ENCODE results near the gene C16orf90.
"Not testable (repeated sequence)": the region's sequence is repeated elsewhere in the genome, so short reads cannot be mapped to it uniquely, and the experiment has no call there.

C16orf90 gene

DNA sequence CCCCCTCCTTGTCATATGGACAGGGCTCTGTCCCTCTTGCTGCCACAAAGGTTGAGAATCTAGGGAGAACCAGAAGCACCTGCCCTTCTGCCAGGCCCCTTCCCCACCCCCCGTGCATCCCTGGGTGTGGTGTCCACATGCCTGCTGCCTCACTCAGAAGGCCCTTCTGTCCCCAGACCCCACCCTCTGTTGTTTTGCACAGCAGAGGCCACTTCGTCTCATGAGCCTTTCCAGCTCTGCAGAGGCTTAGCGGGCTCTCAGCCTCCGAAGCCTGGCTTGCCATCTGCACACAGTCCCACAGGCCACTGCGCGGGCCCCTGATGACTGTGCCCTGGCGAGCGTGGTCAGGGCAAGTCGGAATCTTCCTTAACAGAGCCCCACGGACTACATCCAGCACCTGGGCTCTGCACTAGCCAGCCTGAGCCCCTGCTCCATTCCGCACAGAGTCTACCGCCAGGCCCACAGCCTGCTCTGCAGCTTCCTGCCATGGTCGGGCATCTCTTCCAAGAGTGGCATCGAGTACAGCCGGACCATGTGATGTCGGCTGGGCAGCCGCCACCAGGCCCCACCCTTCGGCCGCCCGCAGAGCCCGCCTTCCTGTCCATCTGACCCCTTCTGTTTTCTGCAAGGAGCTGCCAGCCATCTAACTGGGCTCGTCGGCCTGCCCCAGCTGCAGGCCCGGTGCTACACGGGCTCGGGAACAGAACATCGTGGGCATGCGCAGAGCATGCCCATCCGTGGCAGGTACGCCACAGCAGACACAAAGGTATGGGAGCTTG lies 10.8 kb downstream of the C16orf90 start:
- peak in 14 of 51 donors; percentile 13 to 60 (median 24) for DNase-seq

DNA sequence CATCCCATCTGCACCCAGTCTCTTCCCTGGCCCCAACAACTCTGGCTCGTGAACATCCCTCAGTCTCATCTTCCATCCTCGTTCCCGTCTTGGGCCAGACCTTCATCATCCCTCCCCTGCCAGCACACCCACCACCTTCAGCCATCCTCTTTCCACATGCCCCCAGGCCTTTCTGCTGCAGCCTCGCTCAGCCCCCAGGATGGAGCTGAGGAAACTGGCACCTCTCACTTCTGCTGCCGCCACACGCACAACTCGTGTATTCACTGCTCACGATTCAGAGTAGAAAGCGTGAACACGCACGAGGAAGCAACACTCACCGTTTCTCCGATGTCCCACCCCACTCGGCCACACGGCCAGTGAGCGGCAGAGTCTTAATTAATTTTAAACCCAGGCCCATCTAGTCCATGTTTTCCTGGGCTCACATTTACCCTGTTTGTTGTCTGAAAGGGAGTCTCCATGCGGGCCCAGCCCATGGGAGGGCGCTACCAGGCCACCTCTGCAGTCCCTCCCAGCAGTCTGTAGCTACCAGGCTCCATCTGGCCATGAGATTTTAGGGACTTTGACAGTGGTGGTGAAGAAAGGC lies 12.5 kb downstream of the C16orf90 start:
- DNase-seq, result no peak

DNA sequence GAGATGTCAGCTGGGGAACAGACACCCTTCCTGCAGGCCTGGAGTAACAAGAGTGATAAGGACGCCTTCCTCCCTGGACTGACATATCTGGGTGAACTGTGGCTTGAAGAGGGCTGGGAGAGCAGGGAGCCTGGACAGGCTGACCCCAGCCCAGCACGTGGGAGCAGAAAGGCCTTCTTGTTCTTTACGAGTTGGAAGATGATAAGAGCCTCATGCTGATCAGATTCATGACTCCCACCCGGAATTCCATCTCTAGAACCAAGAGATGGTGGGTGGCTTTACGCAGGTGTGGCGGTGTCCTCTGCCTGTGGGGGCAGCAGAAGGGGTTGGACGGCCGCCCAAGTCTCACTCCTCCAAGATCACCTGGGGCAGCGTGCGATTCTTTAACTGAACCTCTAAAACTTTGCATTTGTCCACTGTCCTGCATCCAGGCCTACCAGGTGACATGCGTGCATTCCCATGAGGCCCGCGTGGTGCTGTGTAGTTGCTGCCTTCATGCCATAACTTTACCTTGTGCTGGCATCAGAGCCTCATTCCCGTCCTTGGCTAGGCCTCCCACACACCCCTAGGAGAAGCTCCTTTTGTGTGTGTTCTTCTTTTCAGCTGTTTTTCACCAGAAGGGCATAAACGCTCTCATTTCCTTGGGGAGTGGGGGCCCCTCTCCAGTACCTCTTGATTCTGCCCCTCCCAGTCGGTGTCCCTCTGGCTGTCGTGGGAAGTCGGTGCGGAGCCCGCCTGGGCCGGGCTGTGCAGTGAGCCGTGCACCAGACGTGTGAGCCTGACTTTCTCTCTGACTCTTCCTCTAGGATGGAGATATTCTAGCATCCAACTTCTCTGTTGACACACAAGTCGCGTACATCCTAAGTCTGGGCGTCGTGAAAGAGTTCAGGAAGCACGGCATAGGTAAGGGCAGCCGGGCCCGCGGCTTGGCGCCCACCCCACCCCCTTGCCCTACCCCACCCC lies 13.3 kb downstream of the C16orf90 start:
- peak in 1 of 51 donors; percentile 23 for DNase-seq

DNA sequence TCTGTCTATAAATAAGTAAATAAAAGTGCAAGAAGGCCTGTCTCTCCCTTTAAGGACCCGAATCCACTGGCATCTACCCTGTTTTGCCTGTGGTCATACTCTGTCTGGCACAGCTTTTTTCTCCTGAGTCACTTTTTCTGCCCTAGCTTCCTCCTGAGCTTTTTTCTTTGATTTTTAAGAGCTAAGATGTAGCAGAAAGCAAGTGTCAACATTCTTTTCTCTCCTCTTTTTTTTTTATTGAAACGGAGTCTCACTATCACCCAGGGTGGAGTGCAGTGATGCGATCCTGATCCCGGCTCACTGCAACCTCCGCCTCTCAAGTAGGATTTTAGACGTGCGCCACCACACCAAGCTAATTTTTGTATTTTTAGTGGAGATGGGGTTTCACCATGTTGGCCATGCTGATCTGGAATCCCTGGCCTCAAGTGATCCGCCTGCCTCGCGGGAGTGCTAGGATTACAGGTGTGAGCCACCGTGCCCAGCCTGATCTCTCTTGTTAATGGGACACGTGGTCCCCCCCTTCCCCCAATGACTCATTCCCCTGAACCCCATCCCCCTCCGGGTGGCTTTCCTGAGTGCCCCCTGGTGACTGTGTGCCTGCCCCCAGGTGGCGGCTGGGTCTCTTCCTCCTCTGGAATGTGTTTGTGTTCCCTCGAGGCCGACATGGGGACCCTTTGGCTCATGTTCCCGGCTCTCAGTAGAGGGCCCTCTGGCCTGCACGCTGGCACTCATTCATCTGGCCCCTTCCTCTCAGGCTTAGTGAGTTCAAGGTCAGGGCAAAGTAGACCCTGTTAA lies 14.2 kb downstream of the C16orf90 start:
- no peak for DNase-seq

DNA sequence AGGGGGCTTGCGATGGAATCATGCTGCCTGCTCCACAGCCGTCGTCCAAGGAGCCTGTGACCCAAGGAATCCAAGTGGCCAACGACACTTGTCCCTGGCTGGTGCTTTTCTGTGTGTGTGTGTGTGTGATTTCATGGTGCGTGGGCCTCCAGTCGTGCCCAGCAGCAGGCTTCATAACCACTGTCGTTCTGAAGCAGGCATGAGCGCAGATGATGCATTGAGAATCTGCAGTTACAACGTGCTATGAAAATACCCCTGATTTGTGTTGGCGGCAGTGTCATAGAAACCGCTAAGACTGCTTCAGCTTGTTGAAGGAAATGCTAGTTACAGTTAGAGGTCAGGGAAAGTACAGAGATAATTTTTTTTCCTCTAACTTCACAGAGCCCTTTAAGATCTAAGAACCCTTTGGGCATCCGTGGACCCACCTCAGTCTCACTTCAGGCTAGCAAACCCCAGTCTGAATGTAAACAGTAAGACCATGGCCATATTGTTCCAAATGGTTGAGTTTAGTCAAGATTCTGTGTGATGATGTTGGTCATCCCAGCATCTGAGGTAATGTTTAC lies 15.6 kb downstream of the C16orf90 start:
- DNase-seq, result peak in 3 of 51 donors; percentile 13 to 53 (median 20)

DNA sequence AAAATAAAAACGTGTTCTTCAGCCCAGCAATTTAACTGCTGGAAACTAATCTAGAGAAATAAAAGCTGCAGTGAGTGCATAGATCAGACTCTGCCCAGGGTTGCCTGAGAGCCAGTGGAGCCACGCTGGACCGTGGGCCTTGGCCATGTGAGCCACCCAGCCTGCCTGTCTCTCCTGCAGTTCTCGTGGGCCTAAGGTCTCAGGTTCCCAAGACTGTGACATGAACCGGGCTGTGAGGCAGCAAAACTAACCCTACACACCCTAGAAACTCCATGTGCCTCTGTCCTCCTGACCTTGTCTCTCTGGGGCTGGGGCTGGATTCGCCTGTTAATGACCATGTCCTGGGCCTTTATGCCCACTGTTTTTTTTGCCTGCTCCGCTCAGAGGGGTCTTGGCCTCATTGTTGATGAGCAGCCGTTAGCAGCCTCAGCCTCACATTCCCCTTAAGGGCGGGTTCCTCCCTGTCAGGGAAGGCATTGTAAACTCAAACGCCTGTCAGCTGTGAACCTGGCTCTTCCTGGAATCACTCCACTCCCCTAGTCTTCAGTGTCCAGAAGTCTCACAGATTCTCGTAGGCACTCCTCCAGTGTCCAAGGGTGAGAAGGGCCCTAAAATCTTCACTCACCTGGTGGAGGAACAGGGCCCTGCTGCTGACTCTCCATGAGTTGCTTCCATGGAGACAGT lies 16.9 kb downstream of the C16orf90 start:
- DNase-seq, result no peak

DNA sequence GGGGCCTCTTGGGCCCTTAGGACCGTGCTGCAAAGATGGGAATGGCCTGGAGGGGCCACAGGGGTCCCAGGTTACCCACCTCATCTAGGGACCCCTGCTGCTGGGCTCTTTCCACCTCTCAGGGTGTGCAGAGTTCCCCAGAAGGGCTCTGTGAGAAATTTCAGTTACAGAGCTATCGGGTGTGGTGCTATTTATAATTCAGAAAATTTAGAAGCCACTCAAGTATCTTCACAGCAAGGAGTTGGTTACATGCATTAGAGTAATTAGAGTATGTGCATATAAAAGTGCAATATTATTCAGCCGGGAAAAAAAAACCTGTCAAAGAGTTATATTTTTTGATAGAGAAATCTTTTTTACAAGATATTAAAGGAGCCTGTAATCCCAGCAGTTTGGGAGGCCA lies 18.9 kb downstream of the C16orf90 start:
- no peak for DNase-seq

DNA sequence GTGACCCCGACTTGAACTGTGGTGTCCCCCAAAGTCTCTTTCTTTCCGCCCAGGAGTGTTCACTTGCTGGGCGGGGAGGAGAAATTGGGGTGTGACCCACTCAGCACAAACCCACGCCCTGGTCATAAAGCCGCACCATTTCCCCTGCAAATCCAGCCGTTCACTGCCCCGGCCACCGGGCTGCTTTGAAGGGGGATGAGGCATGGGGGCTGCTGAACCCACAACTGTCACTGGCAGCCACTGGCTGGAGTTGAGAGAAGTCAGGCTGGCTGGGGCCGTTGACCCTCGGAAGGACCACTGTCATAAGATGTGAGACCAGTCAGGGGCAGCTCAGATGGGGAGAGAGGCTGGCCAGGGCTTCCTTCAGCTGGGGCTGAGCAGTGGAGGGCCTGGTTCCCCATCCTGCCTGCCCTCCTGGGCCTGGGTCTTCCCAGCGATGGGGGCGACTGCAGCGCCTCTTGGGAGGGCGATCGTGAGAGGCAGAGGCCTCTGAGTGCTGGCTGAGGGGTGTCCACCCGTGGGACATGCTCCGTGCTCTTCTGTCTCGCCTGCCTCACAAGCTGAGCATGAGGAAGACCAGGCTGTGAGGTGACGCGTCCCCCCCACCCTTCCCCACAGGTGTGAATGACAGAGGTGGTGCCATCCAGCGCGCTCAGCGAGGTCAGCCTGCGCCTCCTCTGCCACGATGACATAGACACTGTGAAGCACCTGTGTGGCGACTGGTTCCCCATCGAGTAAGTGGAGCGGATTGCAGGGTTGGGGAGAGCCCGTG lies 19.5 kb downstream of the C16orf90 start:
- DNase-seq, result no peak

DNA sequence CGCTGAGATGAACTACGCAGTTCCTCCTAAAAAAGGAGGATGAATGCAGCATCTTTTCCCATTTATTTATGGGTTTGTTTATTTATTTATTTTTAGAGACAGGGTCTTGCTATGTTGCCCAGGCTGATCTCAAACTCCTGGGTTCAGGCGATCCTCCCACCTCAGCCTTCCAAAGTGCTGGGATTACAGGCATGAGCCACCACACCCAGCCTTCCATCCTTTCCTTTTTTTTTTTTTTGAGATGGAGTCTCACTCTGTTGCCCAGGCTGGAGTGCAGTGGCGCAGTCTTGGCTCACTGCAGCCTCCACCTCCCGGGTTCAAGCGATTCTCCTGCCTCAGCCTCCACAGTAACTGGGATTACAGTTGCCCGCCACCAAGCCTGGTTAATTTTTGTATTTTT lies 20.4 kb downstream of the C16orf90 start:
- DNase-seq, result not testable (repeated sequence)

DNA sequence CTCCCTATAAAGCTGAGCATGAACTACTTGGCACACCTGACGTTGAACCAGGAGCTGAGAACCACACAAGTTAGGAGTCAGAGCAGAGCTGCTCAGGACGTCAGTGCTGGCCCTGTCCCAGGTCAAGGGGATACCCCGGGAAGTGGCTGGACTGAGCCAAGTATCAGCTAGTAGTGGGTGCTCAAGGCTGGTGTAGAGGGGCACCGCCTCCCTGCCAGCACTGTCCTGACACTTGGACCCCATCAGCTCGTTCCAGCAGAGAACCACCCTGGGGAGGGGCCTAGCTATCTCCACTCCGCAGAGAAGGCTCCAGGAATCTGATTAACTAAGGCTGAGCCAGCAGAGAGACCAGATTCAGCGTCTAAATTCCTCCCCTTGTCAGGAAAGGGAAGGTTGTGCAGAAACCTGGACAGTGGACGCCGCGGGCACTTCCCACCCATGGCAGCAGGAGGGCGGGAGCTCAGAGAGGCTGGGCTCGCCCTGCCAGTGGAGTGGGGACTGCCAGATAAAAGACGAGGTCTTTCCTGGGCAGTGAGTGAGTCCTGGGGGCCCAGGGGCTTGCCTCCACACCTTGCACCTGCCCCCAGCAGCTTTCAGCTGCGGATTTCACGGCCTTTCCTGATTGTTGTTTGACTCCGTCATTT lies 21.0 kb downstream of the C16orf90 start:
- DNase-seq, result no peak

DNA sequence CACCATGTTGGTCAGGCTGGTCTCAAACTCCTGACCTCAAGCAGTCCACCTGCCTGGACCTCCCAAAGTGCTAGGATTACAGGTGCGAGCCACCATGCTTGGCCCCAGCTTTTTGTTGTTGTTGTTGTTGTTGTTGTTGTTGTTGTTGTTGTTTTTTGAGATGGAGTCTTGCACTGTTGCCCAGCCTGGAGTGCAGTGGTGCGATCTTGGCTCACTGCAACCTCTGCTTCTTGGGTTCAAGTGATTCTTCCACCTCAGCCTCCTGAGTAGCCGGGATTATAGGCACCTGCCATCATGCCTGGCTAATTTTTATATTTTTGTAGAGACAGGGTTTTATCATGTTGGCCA lies 21.7 kb downstream of the C16orf90 start:
- DNase-seq, result not testable (repeated sequence)

DNA sequence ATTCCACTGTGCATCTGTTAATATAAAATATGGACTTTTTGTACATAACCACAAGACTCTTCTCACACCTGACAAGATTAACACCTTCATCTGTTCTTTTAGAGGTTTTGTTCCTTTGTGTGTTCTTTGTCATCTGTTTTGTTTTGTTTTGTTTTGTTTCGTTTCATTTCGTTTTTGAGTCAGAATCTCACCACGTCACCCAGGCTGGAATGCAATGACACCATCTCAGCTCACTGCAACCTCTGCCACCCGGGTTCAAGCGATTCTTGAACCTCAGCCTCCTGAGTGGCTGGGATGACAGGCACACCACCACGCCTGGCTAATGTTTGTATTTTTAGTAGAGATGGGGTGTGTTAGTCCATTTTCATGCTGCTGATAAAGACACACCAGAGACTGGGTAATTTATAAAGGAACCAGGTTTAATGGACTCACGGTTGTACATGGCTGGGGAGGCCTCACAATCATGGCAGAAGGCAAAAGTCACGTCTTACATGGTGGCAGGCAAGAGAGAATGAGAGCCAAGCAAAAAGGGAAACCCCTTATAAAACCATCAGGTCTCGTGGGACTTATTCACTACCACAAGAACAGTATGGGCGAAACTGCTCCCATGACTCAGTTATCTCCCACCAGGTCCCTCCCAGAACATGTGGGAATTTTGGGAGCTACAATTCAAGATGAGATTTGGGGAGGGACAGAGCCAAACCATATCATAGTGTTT lies 22.3 kb downstream of the C16orf90 start:
- DNase-seq, result no peak

DNA sequence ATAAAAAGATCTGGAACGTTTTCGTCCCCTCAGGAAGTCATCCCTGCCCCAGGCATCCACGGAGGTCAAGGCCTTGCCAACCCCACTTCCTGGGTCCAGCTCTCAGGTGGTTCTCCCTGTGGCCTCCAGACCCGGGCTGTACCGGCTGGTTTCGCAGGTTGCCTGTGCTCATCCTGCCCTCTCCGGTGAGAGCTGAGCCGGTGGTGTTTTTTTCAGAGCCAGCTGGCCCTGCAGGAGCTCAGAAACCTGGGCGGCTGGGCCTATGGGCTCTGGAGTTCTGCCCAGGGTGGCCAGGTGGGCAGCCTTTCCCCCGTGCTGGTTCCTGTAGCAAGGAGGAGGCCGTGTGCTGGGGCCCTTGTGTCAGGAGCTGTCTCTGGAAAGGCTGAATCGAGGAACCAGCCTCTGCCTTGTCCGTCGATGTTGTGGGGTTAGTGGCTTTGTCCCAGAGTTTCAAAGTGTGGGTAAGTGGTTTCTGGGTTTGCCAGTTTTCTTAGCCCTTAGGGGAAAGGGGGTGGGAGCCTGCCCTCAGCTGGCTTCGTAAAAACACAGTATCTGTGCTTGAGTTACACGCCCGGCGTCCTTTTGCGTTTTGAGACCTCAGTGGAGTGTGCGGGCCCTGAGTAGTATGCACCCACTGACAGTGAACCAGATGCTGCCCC lies 23.6 kb downstream of the C16orf90 start:
- no peak for DNase-seq

DNA sequence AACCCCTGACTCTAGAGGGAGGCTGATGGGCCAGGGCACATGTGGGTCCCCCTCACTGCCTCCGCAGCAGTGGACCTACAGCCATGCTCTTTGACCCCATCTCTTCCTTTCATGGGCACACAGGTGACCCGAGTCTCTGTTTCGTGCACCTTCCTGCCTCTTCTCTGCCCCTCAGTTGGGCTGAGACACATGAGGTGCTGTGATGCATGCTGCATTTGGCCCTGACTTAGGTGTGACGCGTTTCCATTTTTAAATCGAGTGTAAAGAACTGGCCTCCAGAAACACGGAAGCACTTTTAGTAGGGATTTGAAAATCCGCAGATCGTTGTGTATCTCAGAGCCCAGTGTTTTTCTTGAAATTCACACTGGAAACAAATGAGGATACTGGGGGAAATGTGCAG lies 24.6 kb downstream of the C16orf90 start:
- DNase-seq, result no peak

DNA sequence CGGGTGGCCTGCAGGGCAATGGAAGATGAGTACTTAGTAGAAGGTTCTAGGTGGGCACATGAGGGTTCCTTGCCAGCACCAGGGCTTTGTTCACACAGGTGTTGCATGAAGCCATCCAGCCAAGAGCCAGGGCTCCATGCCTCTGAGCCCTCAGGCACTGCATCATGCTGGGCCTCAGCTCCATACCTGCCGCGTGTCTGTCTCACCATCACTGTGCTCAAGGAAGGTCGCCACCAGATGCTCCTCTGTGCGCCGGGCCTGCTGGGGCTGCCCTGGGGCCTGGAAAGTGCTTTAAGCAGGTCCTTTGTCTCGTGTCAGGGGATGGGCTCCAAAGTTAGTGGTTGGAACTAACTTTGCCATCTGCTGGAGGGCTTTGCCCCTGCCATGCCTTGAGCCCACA lies 25.6 kb downstream of the C16orf90 start:
- DNase-seq, result no peak

DNA sequence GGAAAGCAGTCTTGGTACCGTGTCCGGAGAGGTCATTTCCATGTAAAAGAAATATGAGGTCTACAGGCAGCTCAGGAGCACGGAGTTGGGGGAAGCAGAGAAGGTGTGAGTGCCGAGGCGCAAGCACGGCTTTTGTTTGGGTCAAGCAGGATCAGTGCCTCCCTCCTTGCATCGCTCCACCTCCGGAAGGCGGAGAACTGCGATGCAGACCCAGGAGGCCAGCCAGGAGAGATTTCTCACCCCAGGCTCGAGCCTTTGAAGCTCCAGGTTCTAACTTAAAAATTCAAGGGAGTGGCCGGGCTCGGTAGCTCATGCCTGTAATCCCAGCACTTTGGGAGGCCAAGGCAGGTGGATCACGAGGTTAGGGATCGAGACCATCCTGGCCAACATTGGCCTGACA lies 26.8 kb downstream of the C16orf90 start:
- DNase-seq, result no peak

DNA sequence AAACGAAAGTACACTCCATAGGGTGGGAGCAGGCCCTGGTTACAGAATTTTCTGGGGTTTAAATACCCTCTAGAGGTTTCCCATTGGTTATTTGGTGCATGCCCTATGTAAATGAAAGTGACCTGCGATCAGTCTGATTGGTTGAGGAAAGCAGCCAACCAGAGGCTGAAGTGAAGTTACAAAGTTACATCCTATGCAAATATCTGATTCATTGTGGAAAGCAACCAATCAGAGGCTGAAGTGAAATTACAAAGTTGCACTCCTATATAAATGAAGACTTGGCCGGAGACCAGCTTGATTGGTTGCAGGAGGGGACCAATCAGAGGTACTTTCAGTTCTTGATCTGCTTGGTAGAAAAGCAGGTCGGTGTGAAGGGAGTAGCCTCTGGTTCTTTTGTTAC lies 27.4 kb downstream of the C16orf90 start:
- DNase-seq, result no peak

DNA sequence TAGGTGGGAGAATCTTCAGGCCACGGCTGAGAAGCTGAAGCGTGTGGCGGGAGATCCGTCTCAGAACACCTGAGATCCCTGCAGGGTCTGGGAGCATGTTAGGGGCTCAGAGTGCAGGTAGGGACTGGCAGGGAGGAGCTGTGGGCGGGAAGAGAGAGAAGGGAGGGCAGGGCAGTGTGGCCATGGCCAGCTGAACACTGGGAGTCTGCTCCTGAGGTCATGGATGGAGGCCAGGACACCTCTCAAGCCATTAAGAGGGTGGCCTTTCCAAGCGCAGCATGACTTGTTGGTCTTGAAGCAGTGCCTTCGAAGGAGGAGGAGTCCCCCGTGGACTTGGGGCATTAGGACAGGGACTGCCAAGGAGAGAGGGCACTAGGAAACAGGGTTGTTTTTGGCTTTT lies 28.1 kb downstream of the C16orf90 start:
- no peak for DNase-seq
